DND-41 (cell line): Measurements from ENCODE around the gene CEP57L1.

ENCODE experiments used
- EZH2 ChIP-seq: IDR thresholded peaks from 3 replicates; pipeline ENCODE4 v1.6.1; 2012; ENCODE audit warnings: borderline replicate concordance, low read depth, mild to moderate bottlenecking, moderate library complexity, low read length, inconsistent platforms; ENCODE audit not compliant: severe bottlenecking
- TF ChIP-seq, protein P1 (sequence below): IDR thresholded peaks from 2 replicates; pipeline ENCODE4 v1.5.1; 2012; ENCODE audit warnings: borderline replicate concordance, low read length, moderate library complexity, mild to moderate bottlenecking; ENCODE audit not compliant: poor library complexity, severe bottlenecking; ENCODE audit errors: extremely low read depth

DNA sequence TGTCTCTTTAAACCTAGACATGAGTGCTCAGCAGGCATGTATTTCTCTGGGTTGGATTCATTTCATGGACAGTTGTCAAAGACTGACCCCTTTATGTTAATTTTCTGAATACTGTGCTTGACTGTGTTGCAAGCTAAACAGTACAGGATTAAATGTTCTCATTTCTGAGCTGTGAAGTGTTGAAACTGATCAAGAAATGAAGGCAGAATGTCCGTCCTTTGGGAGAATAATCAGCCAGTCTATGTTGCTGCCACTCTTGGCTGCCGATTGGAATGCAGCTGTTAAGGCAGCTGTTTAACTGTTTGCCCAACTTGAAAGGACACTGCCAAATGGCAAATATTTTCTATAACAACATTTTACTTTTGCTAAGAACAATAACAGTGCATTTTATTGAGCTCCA lies 87.3 kb downstream of the CEP57L1 start:
- TF ChIP-seq EZH2, result no peak
- TF ChIP-seq, protein P1, sequence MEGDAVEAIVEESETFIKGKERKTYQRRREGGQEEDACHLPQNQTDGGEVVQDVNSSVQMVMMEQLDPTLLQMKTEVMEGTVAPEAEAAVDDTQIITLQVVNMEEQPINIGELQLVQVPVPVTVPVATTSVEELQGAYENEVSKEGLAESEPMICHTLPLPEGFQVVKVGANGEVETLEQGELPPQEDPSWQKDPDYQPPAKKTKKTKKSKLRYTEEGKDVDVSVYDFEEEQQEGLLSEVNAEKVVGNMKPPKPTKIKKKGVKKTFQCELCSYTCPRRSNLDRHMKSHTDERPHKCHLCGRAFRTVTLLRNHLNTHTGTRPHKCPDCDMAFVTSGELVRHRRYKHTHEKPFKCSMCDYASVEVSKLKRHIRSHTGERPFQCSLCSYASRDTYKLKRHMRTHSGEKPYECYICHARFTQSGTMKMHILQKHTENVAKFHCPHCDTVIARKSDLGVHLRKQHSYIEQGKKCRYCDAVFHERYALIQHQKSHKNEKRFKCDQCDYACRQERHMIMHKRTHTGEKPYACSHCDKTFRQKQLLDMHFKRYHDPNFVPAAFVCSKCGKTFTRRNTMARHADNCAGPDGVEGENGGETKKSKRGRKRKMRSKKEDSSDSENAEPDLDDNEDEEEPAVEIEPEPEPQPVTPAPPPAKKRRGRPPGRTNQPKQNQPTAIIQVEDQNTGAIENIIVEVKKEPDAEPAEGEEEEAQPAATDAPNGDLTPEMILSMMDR, result no peak
